RWPE2 (cell line): ENCODE results near the gene KTN1.
A peak's percentile ranks its signal among the peaks of the same experiment; 100 is the strongest.

Source experiments
- ATAC-seq: fragments of 200-7000 bp; cut with Tn5 transposase; 3 replicates; pipeline ENCODE4 v1.9.1; 2021; ENCODE audit warnings: low read depth
- DNase-seq: peaks from one replicate; pipeline ENCODE4 v3.0.0-alpha.2; 2020; ENCODE audit warnings: low spot score
- H3K27ac ChIP-seq: fragments of 450-650 bp; 2 replicates; pipeline ENCODE4 v1.5.1; 2017; ENCODE audit warnings: mild to moderate bottlenecking; ENCODE audit not compliant: poor library complexity, severe bottlenecking
- H3K27me3 ChIP-seq: fragments of 250-450 bp; sonication (Bioruptor Pico); 2 replicates; pipeline ENCODE4 v1.5.1; 2021; ENCODE audit warnings: mild to moderate bottlenecking, moderate library complexity; ENCODE audit not compliant: insufficient read depth, poor library complexity, severe bottlenecking
- H3K36me3 ChIP-seq: fragments of 250-450 bp; sonication (Bioruptor Pico); 2 replicates; pipeline ENCODE4 v1.5.1; 2020; ENCODE audit warnings: low read depth, mild to moderate bottlenecking, moderate library complexity
- H3K4me1 ChIP-seq: fragments of 250-450 bp; sonication (Bioruptor Pico); 2 replicates; pipeline ENCODE4 v1.5.1; 2021; ENCODE audit warnings: mild to moderate bottlenecking, moderate library complexity; ENCODE audit not compliant: insufficient read depth, poor library complexity, severe bottlenecking
- H3K4me3 ChIP-seq: fragments of 250-450 bp; sonication (Bioruptor Pico); 2 replicates; pipeline ENCODE4 v1.5.1; 2021; ENCODE audit warnings: mild to moderate bottlenecking, moderate library complexity; ENCODE audit not compliant: severe bottlenecking
- H3K9me3 ChIP-seq: fragments of 250-450 bp; sonication (Bioruptor Pico); 2 replicates; pipeline ENCODE4 v1.5.1; 2021; ENCODE audit warnings: mild to moderate bottlenecking, moderate library complexity; ENCODE audit not compliant: severe bottlenecking
- CTCF ChIP-seq: fragments of 450-650 bp; IDR thresholded peaks from one replicate; pipeline ENCODE4 v1.5.1; 2017; ENCODE audit warnings: mild to moderate bottlenecking, moderate library complexity; ENCODE audit not compliant: poor library complexity, severe bottlenecking

Gene KTN1

GRCh38 chr14:55689981-55690871 is 110.2 kb downstream of the KTN1 start:
- H3K4me3 ChIP-seq, result no peak overlapping the region
- DNase-seq (no peak), ATAC-seq (peak; percentile 15; the same call in 2 of the 3 replicates)
- no peaks in the 10 kb centered on the region for H3K9me3 ChIP-seq
- peaks cover 15% of the 10 kb centered on the region for H3K4me1 ChIP-seq
- no peaks in the 10 kb centered on the region for H3K27me3 ChIP-seq
- H3K27ac ChIP-seq, result peak overlapping the region; percentile 24
- no peak for TF ChIP-seq CTCF
- H3K36me3 ChIP-seq, result peaks cover 13% of the 10 kb centered on the region

- H3K9me3 ChIP-seq, result no peaks in the 10 kb centered on the region
- DNase-seq (no peak), ATAC-seq (no peak)
- peaks cover 9% of the 10 kb centered on the region for H3K36me3 ChIP-seq
- no peak for TF ChIP-seq CTCF
- H3K27ac ChIP-seq, result no peak overlapping the region
- H3K27me3 ChIP-seq, result no peaks in the 10 kb centered on the region
- peaks cover 15% of the 10 kb centered on the region for H3K4me1 ChIP-seq
- no peak overlapping the region for H3K4me3 ChIP-seq
These were observed 111.7 kb downstream of the KTN1 start for GRCh38 chr14:55691659-55692058.

GRCh38 chr14:55693904-55694303 is 113.9 kb downstream of the KTN1 start:
- Histone ChIP-seq H3K4me3 (no peak overlapping the region), H3K9me3 (no peaks in the 10 kb centered on the region), H3K36me3 (peaks cover 8% of the 10 kb centered on the region; the same call in 1 of the 2 replicates), H3K27me3 (no peaks in the 10 kb centered on the region), H3K4me1 (peaks cover 24% of the 10 kb centered on the region), H3K27ac (no peak overlapping the region)
- DNase-seq (no peak), ATAC-seq (no peak)
- no peak for TF ChIP-seq CTCF

- H3K36me3 ChIP-seq, result no peaks in the 10 kb centered on the region
- no peaks in the 10 kb centered on the region for H3K27me3 ChIP-seq
- peaks cover 13% of the 10 kb centered on the region for H3K4me1 ChIP-seq
- no peak for TF ChIP-seq CTCF
- DNase-seq (no peak), ATAC-seq (no peak)
- no peaks in the 10 kb centered on the region for H3K9me3 ChIP-seq
- H3K4me3 ChIP-seq, result no peak overlapping the region
- H3K27ac ChIP-seq, result no peak overlapping the region
These were observed 117.4 kb downstream of the KTN1 start for GRCh38 chr14:55697414-55697861.

- peak overlapping the region; percentile 42 for H3K27ac ChIP-seq
- no peak for ATAC-seq
These were observed 118.0 kb downstream of the KTN1 start for GRCh38 chr14:55698051-55698450.

More at GRCh38 chr14:55698051-55698450, 118.0 kb downstream of the KTN1 start:
- no peak overlapping the region for H3K4me3 ChIP-seq
- H3K27me3 ChIP-seq, result no peaks in the 10 kb centered on the region
- no peak for DNase-seq
- no peak for TF ChIP-seq CTCF
- H3K36me3 ChIP-seq, result no peaks in the 10 kb centered on the region
- H3K9me3 ChIP-seq, result no peaks in the 10 kb centered on the region
- H3K4me1 ChIP-seq, result peaks cover 13% of the 10 kb centered on the region
